Activated naive CD8-positive, alpha-beta T cell treated with anti-CD3 and anti-CD28 coated beads for 36 hours (primary cell): Measurements from ENCODE around the gene HAUS7. TPM values are rescaled to one million over a fixed set of nuclear protein-coding genes. Genes with fewer than 3 reads are reported as not detected.

Experiments
- DNase-seq: peaks from one replicate; pipeline ENCODE4 v3.0.0; 2021
- H3K27ac Mint-ChIP-seq: one replicate; pipeline ENCODE4 v1.8.0; 2022; ENCODE audit warnings: mild to moderate bottlenecking, moderate library complexity, mixed read lengths
- H3K27me3 Mint-ChIP-seq: one replicate; pipeline ENCODE4 v1.8.0; 2022; ENCODE audit warnings: mild to moderate bottlenecking, mixed read lengths
- H3K36me3 Mint-ChIP-seq: one replicate; pipeline ENCODE4 v1.8.0; 2021; ENCODE audit warnings: mild to moderate bottlenecking, mixed read lengths
- H3K4me1 Mint-ChIP-seq: one replicate; pipeline ENCODE4 v1.8.0; 2021; ENCODE audit warnings: mixed read lengths
- H3K4me3 Mint-ChIP-seq: one replicate; pipeline ENCODE4 v1.8.0; 2022; ENCODE audit warnings: mild to moderate bottlenecking, moderate library complexity, mixed read lengths
- H3K9me3 Mint-ChIP-seq: one replicate; pipeline ENCODE4 v1.8.0; 2022; ENCODE audit warnings: mixed read lengths
- total RNA-seq, 2 experiments: library from RNA; stranded (reverse); gene quantifications; one replicate each; pipeline ENCODE4 v1.2.3, GENCODE V29; 2021

Gene HAUS7
- total RNA-seq, 2 experiments from 2014 or later: 66.4 to 67.2 TPM

DNA sequence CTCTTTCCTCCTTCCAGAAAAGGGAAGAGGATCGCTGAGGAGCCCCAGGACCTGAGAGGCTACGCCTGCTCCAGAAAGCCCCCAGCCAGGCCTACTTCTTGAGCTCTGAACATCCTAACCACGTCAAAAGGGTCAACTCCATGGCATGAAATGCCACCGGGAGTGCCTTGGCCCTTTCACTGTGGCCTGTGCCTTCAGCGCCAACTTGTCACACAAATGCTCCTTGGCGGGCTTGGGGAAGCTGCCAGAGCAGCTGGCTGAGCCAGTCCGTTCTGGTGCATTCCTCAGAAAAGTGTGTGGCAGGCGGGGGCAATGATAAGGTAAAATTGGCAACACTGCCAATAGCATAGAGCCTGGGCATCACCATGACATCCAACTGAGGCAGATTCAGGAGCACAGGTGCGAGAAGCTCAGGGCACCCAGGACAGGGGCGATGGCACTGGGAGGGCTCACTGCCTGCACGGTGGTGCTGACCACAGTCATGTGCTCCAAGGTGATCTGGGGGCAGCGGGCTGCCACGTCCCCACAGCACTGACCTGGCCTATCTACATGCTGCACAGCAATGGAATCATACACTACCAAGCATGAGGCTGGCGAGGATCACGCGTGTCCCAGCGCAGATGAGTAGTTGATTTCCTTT, 12.4 kb downstream of the HAUS7 start:
- Mint-ChIP-seq H3K27me3 (no peaks in the 10 kb centered on the region), H3K27ac (no peak overlapping the region), H3K4me3 (no peak overlapping the region), H3K36me3 (peaks cover 10% of the 10 kb centered on the region), H3K4me1 (no peaks in the 10 kb centered on the region), H3K9me3 (no peaks in the 10 kb centered on the region)
- DNase-seq: no peak

DNA sequence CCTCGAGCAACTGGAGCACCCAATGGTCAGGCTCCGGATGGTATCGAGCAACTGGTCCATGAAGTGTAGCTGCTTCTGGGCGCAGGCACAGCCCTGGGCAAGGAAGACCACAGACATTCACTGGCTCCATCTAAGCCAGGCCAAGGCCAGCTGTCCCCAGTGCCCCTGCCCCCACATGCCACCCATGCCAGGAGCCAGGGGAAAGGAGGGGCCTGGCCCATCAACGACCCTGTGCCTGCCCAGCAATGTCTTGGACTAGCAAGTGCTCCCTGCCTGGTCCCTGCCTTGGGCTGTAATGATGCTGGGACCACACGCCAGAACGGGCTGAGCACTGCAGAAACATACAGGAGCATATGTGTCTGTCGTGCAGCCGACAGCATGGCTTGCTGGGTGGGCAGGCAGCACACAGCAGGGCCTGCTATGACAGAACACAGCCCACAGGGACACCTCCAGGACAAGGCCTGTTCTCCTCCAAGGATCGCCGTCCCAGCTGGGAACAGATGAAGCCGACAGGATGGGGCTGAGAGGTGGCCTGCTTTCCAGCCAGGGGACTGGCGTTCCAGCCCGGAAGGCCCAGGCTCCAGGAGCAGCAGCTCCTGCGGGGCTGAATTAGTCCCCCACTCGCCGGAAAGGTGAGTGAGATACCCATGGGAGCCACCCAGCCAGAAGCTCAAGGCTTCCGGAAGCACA, 13.1 kb downstream of the HAUS7 start:
- Mint-ChIP-seq H3K9me3 (no peaks in the 10 kb centered on the region), H3K4me3 (no peak overlapping the region), H3K27me3 (no peaks in the 10 kb centered on the region), H3K27ac (no peak overlapping the region), H3K36me3 (peaks cover 10% of the 10 kb centered on the region), H3K4me1 (no peaks in the 10 kb centered on the region)
- no peak for DNase-seq

DNA sequence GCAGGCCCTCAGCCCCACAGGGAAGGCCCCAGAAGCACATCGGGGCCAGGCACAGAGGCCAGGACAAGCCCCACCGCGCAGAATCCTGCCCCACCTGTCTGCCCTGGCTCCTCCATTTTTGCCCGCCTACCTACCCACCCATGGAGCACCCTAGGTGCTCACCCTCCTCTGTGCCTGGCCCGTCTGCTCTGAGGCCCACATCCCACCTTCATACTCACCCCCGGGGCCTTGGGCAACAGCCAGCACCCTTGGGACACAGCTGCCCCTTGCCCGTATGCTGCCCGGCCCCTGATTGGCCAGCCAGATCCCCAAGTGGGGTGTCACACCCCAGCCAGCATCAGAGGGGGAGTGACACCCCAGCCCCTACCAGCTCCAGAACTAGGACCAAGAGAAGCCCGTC, 13.7 kb downstream of the HAUS7 start:
- Mint-ChIP-seq H3K27ac (no peak overlapping the region), H3K9me3 (no peaks in the 10 kb centered on the region), H3K4me3 (no peak overlapping the region), H3K27me3 (no peaks in the 10 kb centered on the region), H3K4me1 (no peaks in the 10 kb centered on the region), H3K36me3 (peaks cover 9% of the 10 kb centered on the region)
- DNase-seq: no peak

DNA sequence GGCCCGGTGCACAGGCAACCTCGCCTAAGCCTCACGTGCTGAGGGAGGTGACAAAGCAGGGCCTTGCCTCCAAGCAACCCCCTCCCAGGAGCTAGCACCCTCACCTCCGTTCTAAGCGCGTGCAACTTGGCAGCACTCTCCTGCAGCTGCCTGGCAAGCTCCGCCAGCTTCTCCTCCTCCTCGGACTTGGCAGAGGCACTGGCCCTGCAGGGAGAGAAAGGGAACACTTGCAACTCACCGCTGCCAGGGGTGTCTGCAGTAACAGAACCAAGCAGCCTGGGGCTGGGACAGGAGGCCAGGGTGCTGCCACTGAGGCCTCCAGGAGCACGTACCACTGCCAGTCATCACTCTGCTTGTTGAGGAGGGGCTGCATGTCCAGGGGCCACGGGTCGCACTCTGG, 14.2 kb downstream of the HAUS7 start:
- Mint-ChIP-seq H3K36me3 (peaks cover 6% of the 10 kb centered on the region), H3K27ac (no peak overlapping the region), H3K27me3 (no peaks in the 10 kb centered on the region), H3K9me3 (no peaks in the 10 kb centered on the region), H3K4me3 (no peak overlapping the region), H3K4me1 (no peaks in the 10 kb centered on the region)
- no peak for DNase-seq

DNA sequence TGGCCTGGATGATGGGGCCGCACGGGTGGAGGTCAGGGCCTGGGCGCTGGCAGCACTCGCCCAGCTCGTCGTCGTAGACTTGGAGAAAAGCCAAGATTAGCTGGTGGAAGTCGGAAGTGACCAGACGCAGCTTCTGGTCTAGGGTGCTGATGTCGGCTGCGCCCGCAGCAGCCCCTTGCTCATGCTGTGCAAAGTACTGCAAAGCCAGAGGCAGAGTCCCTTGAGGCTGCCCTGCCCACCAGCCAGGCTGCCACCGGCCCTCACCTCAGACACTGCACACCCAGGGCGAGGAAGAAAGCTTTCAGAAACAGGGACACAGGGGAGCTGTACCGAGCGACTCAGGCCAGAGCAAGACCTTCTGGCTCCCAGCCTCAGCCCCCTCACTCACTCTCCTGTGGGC, 14.8 kb downstream of the HAUS7 start:
- no peak overlapping the region for H3K4me3 Mint-ChIP-seq
- H3K9me3 Mint-ChIP-seq: no peaks in the 10 kb centered on the region
- H3K4me1 Mint-ChIP-seq: no peaks in the 10 kb centered on the region
- H3K27ac Mint-ChIP-seq: no peak overlapping the region
- no peaks in the 10 kb centered on the region for H3K27me3 Mint-ChIP-seq
- no peak for DNase-seq
- peaks cover 4% of the 10 kb centered on the region for H3K36me3 Mint-ChIP-seq

DNA sequence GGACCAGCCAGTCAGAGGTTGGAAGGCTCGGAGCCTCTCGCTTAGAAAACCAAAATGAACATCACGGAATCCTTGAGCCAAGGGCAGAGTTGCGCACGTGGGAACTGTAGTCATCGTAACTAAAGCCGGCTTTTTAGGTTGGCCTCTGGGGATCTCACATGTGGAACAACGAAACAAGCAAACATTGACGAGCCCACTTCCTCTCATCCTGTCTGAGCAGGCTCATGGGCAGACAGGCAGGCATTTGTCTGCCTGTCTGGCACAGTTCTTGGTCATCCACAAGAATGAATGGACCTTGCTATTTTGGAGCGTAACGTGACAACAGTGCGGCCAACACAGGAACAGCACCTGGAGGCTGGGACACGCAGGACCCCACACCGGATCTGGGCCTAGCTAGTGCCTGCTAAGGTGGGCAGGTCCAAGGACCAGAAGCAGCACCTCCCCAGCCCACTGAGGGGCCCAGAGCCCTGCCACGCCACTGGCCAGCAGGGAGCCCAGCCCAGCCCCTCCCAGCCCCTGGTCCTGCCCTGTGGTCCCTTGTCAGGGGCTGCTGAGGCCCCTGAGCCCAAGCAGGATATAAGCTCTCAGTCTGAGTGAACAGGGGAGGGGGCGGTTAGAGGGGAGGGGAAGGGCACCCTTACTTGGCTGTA, 15.3 kb downstream of the HAUS7 start:
- Mint-ChIP-seq H3K27me3 (no peaks in the 10 kb centered on the region), H3K27ac (no peak overlapping the region)

DNA sequence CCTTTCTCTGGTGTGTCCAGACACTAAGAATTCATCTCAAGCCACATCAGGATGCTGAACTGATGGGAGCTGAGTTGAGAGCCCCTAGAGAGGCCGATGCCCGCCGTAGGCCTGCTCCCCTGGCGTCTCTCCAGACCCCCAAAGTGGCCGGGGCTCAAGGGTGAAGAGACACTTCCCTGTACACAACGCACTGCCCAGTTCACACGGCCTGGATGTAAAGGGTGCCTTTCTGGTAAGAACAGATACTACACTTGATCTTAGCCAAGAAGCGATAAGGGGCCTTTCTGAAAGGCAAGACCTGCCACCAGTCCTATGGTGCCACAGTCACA, 19.5 kb downstream of the HAUS7 start:
- H3K27me3 Mint-ChIP-seq: no peaks in the 10 kb centered on the region
- no peaks in the 10 kb centered on the region for H3K4me1 Mint-ChIP-seq
- no peak overlapping the region for H3K4me3 Mint-ChIP-seq
- H3K36me3 Mint-ChIP-seq: no peaks in the 10 kb centered on the region
- no peaks in the 10 kb centered on the region for H3K9me3 Mint-ChIP-seq
- no peak overlapping the region for H3K27ac Mint-ChIP-seq
- no peak for DNase-seq

More for the DNA sequence above, 15.3 kb downstream of the HAUS7 start:
- Mint-ChIP-seq H3K4me1 (no peaks in the 10 kb centered on the region), H3K9me3 (no peaks in the 10 kb centered on the region), H3K36me3 (peaks cover 2% of the 10 kb centered on the region), H3K4me3 (no peak overlapping the region)
- DNase-seq: no peak

DNA sequence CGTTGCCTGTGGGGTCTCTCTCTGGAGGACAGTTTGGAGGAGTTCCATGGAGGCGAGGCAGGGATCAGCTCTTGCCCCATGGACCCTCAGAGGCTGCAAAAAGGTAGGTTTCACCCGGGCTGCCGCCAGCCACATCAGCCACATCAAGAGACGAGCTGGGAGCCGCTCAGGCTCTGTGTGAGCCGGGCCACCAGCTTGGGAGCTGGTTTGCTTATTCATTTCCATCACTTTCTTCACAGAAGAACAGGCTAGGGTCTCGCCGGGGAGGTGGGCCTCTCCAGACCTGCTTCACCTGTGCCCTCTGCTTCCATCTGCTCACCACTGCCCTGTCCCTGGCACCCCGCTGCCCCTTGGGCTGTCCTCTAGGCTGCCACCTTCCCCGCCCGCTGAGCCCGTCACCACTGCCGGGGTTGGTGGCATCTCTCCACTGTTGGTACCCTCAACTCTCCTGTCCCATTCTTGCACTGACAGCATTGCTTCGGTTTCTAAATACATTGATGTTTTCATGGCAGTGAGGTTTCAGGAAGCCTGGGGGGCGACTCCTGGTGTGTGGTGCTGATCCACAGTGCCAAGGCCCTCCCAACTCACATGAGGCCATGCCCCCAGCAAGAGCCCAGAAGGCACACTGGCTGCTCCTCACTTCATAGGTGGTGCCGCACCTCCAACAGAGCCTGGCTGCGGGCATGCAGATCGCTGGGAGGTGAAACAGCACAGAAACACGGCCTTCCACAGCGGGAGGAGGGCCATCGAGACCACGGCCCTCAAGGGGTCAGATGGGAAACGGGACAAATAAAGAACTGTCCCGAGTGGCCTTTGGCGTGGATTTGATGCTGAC, 20.0 kb downstream of the HAUS7 start:
- H3K9me3 Mint-ChIP-seq: no peaks in the 10 kb centered on the region
- no peaks in the 10 kb centered on the region for H3K36me3 Mint-ChIP-seq
- no peaks in the 10 kb centered on the region for H3K4me1 Mint-ChIP-seq
- no peaks in the 10 kb centered on the region for H3K27me3 Mint-ChIP-seq
- H3K27ac Mint-ChIP-seq: no peak overlapping the region
- H3K4me3 Mint-ChIP-seq: no peak overlapping the region
- no peak for DNase-seq

DNA sequence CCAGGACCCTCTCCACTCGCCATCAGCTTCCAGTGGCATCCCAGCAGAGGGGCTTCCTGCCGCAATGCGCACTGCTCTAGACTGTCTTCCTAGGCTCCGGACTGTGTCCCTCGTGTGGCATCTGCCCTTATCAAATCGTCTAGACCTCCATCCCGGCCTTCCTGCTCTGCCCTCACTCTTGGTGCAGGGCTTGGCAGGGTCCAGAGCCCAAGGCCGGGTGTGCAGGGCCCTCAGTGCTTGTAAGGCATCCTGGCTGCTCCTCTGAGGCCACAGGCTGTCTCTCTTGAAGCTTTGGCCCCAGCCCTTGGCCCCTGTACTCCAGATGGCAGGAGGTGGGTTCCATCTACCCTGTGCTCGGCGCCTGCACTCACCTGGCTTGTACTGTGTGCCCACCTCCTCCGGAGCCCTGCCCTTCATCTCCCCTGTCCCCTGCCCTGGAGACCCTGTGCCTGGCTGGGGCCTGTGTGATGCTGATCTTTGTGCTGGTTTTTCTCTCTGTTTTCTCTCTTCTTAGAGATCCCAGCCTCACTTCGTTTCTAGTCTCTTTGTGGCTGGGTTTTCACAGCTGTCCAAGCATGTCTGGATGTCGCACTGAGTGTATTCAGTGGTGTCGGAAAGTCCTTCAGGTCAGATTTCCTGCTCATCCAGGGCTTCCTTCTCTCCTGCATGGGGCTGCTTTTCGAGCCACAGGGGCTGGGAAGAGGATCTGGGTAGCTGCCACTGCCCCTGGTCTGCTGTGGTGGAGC, 20.8 kb downstream of the HAUS7 start:
- Mint-ChIP-seq H3K27ac (no peak overlapping the region), H3K27me3 (no peaks in the 10 kb centered on the region), H3K36me3 (no peaks in the 10 kb centered on the region), H3K4me1 (no peaks in the 10 kb centered on the region), H3K4me3 (no peak overlapping the region), H3K9me3 (no peaks in the 10 kb centered on the region)
- no peak for DNase-seq

DNA sequence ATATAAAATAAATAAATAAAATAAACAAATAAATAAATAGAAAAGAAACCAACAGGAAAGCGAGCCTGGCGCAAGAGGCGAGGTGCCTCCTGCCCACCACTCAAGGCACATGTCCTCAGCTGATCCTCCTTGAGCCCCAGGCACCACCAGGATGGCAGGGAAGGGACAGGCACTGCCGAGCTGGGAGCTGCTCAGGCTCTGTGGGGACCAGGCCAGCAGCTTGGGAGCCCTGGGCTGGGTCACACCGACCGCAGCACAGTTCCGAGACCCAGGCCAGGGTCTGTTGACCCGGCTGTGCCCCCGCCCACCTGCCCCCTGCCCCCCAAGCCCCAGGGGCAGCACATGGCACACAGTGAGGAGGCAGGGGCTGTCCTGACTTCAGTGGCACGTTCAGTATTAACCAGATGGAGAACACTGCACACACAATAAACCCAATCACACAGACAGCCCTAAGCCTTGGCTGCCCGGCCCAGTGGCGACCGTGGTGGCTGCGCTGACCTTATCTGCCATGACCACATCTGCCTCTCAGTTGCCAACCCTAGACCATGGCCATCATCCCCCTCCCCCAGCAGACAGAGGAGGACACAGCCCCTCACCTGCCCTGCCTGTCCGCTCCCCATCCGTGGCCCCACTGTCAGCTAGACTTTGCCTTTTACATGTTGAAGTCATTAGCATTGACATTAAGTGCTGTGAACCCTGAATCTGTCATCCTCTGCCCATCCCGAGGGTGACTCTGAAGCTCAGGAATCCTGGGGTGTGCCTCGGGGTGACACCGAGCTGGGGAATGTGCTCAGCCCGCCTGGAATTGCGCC, 21.6 kb downstream of the HAUS7 start:
- no peaks in the 10 kb centered on the region for H3K27me3 Mint-ChIP-seq
- H3K4me1 Mint-ChIP-seq: no peaks in the 10 kb centered on the region
- no peaks in the 10 kb centered on the region for H3K9me3 Mint-ChIP-seq
- no peak for DNase-seq
- H3K4me3 Mint-ChIP-seq: no peak overlapping the region
- H3K27ac Mint-ChIP-seq: no peak overlapping the region
- no peaks in the 10 kb centered on the region for H3K36me3 Mint-ChIP-seq

DNA sequence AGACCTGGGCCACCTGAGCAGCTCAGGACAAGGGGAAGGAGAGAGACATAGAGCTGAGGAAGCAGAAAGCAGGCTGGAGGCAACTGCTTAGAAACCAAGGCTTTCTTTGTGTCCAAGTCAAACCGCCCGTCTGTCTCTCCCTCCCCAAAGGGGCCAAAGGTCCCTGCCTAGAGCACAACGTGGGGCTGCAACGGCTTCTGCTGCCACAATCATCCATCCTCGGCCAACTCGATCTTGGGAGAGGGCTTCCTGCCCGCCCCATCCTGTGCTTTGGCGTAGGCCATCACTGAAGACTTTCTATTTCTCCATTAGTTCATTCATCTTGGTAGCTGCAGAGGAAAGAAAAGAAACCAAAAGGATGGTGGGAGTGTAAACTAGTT, 22.8 kb downstream of the HAUS7 start:
- no peak for DNase-seq
- Mint-ChIP-seq H3K4me3 (no peak overlapping the region), H3K36me3 (no peaks in the 10 kb centered on the region), H3K4me1 (no peaks in the 10 kb centered on the region), H3K9me3 (no peaks in the 10 kb centered on the region), H3K27me3 (no peaks in the 10 kb centered on the region), H3K27ac (no peak overlapping the region)

DNA sequence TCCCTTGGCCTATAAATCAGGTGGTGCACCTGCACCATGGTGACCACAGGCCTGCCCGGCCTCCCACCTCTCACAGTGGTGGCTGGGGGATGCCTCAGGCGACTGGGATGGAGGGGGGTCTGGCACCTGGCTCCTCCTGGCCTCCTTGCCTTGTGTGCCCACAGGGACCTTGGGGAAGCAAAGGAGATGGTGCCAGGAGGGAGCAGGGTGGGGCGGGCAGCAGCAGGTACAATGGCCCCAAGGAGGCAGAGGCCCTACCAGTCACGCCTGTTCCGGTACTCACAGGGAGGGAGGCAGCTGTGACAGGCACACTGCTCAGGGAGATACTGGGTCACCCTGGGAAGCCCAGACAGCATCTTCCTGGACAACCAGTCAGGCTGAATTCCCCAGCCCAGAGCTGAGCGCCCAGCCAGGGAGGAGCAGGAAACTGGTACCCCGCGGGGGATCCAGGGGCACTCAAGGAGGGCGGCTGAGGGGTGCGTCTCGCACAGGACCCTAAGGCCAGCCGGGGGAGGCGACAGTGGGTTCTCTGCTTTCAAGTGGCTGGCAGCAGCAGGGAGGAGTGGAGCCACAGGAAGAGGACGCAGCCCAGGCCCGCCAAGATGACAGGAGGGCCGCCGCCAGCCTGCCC, 23.3 kb downstream of the HAUS7 start:
- Mint-ChIP-seq H3K4me3 (no peak overlapping the region), H3K9me3 (no peaks in the 10 kb centered on the region), H3K27me3 (no peaks in the 10 kb centered on the region), H3K4me1 (no peaks in the 10 kb centered on the region), H3K27ac (no peak overlapping the region), H3K36me3 (no peaks in the 10 kb centered on the region)
- DNase-seq: no peak

DNA sequence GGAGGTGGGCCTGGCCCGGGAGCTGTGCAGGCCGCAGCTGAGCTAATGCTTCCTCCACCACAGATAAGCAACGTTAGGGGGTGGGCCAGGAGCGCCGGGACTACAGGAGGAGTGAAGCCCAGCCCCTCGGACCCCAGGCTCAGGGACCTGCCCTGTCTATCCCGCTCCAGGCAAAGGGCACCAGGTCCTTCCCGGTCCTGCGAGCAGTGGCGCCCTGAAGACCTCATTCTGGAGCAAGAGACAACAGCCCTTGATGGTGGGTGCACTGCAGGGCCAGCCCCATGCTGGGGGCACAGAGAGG, 23.8 kb downstream of the HAUS7 start:
- no peaks in the 10 kb centered on the region for H3K9me3 Mint-ChIP-seq
- no peak overlapping the region for H3K27ac Mint-ChIP-seq
- H3K4me3 Mint-ChIP-seq: no peak overlapping the region

More for the DNA sequence above, 23.8 kb downstream of the HAUS7 start:
- DNase-seq: no peak
- no peaks in the 10 kb centered on the region for H3K27me3 Mint-ChIP-seq
- no peaks in the 10 kb centered on the region for H3K36me3 Mint-ChIP-seq
- H3K4me1 Mint-ChIP-seq: no peaks in the 10 kb centered on the region
